G401 (cell line): ENCODE measurements around the gene PSMA2. TPM values are rescaled to one million over a fixed set of nuclear protein-coding genes. Genes with fewer than 3 reads are reported as not detected.
"Not testable (repeated sequence)": the region's sequence is repeated elsewhere in the genome, so short reads cannot be mapped to it uniquely, and the experiment has no call there.

Source experiments
- DNase-seq: peaks from one replicate; pipeline ENCODE4 v3.0.0-alpha.2; 2015; ENCODE audit warnings: low spot score
- in situ Hi-C: cut with HindIII; loops from 2 replicates; pipeline ENCODE4 v1.10.0; 2016; ENCODE audit warnings: low sequenced_read_pairs, mixed read lengths
- total RNA-seq: library from RNA; depleted of rRNA; stranded (reverse); fragments of >200 nt; shearing (Covaris generic); gene quantifications from 2 replicates; pipeline ENCODE4 v1.2.3, GENCODE V29; 2014

PSMA2 gene
- total RNA-seq, 1 experiment from 2014 or later = 235 TPM

DNA sequence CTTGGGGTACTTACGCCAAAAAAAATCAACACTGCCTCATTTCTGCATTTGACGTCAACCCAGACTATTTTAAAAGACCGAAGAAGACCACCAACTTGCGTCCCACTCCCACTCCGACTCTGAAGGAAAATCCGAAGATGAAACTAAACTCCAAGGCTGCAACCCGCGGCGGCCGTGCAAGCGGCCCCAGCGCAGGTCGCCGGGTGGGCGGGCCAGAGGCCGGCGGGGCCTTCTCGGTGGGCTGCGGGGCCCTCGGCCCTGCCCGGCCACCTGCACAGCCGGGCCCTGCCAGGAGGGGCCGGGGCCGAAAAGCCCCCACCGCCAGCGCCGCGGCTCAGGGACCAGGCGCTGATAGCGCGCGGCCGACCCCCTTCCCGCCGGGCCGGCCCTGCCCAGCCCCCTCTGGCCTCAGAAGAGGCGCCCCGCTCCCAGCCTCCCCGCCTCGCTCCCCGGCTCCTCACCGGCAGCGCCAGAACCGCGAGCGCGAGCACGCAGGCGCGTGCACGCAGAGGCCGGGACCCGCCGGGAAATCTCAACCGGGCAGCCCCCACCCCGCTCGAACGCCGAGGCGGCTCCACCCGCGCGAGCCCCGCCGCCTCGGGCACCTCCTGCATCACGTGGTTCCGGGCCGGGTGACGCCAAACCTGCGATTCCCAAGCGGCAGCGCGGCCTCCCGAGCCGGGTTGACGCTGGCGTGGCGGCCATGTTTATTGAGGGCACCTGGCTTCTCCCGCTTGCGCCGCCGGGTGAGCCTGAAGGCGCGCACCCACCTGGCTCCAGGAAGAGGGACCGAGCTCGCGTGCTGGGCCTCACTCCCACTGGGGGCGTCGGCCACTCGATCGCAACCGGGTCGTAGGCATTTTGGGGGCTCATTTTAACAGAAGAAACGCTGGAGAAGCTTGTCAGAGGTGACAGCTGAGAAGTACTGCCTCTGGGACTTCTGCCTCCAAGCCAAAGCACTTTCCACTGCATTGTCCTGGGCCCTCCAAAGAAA, 20.2 kb downstream of the PSMA2 start, which contains the start of gene C7orf25:
TSS of gene C7orf25 (minus strand) at position 617 of the 994 bp plus-strand sequence. CDS start 1,170 bp downstream, outside the sequence.
- in situ Hi-C loops = no loop called here
- DNase-seq = peak; percentile 95

DNA sequence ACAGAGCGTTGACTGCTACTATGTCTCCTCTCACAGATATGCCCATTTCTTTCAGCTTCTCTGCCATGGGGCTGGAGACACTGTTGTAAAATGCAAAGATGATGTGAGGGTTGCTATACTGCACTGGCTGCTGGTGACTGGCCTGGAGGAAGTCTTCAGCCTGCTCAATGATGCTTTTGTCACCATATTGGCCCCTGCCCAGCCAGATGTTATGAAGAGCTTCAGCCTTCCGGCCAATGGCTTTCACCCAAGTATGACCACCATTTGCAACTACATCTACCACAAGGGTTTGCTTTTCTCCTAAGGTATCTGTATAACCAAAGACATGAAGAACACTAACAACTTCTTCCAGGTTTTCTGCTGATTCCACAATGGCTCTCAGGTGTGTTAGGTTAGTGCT, 21.7 kb downstream of the PSMA2 start:
- no peak for DNase-seq
- in situ Hi-C loops = no loop called here

DNA sequence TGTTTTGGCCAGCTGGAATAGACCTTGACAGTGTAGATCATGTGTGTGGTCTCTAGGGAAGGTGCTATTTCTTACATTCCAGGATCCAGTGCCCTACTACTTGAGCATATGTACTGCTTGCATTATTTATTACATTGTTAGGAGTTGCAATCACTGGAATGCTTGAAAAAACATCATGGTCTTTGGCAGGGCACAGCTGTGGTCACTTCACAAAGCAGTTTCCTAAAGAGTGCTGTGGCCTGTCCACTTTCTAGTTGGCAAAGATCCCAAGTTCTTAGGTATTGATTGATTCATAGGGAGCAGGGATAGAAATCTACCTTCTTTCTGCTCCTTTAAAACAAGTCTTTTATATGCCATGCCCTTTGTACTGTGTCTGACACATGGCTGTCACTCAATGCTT, 24.7 kb downstream of the PSMA2 start:
- no peak for DNase-seq
- in situ Hi-C loops = no loop called here

GRCh38 chr7:42906181-42906580, 25.8 kb downstream of the PSMA2 start:
- no peak for DNase-seq
- in situ Hi-C loops = no loop called here

DNA sequence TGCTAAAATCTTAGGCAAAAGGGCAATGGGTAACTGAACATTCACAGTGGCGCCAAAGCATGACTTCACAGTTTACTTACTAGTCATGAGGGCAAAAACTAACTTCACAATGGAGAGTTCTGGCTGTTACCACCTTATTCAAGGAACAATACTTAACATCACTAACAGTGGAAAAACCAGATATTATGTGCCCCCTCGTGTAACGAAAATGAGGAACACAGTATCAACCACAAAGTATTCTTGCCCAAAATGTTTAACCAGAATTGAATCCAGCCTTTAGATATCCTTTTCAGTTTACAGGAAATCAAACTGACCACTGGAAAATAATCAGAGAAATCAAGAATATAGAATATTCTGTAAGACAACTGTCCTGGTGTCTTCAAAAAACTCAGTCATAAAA, 29.6 kb downstream of the PSMA2 start:
- in situ Hi-C loops = no loop called here
- DNase-seq = no peak

DNA sequence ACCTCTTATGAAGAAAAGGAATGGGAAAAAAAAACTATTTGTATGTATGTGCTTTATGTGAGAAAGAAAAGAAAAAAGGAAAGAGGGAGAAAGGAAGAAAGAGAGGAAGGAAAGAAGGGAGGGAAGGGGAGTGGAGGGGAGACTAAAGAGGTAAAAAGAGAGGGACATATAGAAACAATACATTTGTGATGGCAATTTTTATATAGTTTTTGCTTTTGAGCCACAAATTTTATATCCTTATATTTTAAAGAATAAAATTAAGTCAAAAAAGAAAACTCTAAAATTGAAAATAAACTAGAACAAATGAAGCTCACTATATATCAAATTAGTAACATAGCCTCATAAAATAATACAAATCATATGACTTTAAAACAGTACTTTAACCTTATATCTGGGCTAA, 31.1 kb downstream of the PSMA2 start:
- in situ Hi-C loops = no loop called here
- DNase-seq = no peak

DNA sequence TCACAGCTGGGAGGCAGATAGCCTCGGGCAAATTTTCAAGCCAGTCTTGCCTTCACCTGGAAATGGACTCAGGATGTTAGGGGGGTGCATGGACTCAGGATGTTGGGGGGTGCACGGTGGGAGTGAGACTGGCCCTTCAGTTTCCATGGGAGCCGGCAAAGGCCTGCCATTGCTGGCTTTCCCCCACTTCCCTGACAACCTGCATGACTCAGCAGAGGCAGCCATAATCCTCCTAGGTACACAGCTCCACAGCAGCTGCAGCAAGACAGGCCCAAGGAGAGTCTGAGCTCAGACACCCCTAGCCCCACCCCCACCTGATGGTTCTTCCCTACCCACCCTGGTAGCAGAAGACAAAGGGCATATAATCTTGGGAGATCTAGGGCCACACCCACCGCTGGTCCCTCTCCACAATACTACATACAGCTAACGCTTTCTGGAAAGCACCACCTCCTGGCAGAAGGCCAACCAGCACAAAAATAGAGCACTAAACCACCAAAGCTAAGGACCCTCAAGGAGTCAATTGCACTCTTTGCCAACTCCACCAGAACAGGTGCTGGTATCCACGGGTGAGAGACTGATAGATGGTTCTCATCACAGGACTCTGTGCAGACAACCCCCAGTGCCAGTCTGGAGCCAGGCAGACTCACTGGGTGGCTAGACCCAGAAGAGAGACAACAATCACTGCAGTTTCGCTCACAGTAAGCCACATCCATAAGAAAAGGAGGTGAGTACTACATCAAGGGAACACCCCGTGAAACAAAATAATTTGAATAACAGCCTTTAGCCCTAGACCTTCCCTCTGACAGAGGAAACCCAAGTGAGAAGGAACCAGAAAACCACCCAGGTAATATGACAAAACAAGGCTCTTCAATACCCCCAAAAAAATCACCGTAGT, 38.4 kb downstream of the PSMA2 start:
- DNase-seq = no peak
- in situ Hi-C loops = no loop called here

GRCh38 chr7:42886893-42887505, 45.0 kb downstream of the PSMA2 start:
- DNase-seq = no peak
- in situ Hi-C loops = no loop called here

DNA sequence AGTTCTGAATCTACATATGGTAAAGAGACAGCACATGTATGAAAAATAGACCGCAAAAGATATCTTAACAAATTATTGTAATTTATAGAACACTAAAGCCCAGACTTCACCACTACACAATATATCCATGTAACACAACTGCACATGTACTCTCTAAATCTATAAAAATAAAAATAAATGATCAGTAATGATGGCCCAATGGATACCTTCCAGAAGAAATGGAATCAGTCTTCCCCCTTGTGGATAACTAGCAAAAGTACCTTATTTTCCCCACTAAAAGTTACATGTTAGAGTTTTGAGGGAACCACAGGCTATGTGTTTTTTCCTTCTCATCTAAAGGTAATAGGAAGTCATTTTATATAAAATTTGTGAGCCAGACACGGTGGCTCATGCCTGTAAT, 45.8 kb downstream of the PSMA2 start:
- in situ Hi-C loops = no loop called here
- no peak for DNase-seq

- in situ Hi-C loops, DNase-seq: not testable (repeated sequence)
Observed at GRCh38 chr7:42885183-42885582, 46.8 kb downstream of the PSMA2 start.

GRCh38 chr7:42883950-42884349, 48.0 kb downstream of the PSMA2 start:
- no peak for DNase-seq
- in situ Hi-C loops = no loop called here

DNA sequence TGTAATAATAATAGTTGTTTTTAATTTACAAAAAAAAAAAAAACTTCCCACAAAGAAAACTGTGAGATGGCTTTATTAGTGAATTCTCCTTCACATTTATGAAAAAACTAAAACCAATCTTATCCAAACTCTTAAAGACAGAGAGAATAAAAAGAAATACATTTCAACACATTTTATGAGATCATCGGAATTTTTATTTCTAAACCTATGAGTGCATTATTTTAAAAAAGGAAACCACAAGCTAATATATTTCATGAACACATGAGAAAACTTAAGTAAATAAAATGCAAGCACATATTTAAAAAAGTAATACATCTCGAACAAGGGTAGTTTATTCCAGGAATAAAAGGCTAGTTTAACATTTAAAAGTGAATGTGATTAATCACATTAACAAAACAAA, 51.6 kb downstream of the PSMA2 start:
- in situ Hi-C loops = no loop called here
- no peak for DNase-seq

DNA sequence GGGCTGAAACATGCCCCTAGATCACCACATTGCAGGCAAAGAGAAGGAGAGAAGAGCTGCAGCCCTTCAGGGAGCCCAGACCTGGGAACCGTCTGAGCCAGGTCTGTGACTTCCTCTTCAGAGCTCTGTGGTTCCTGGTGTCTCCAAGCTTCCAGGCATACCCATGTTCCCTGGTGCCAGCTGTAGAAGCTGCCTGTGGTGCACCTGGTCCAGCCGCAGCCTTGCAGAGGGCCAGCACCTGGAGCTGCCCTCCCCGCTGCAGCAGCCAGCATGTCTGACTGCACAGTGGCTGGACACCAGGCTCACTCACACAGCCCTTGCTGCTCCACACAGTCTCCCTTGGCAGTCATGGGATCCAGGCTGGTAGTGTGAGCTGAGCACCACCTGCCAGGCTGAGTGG, 53.7 kb downstream of the PSMA2 start:
- in situ Hi-C loops = no loop called here
- no peak for DNase-seq

- in situ Hi-C loops = no loop called here
- DNase-seq = no peak
Observed at GRCh38 chr7:42877862-42878261, 54.1 kb downstream of the PSMA2 start.

- peak; percentile 25 for DNase-seq
- in situ Hi-C loops = no loop called here
Observed at GRCh38 chr7:42876182-42877068, 55.5 kb downstream of the PSMA2 start.

GRCh38 chr7:42869131-42870020, 62.6 kb downstream of the PSMA2 start:
- no peak for DNase-seq
- in situ Hi-C loops = no loop called here

GRCh38 chr7:42868480-42868879, 63.5 kb downstream of the PSMA2 start:
- in situ Hi-C loops = no loop called here
- no peak for DNase-seq
